Dedifferentiated amniotic fluid mesenchymal stem cell (primary cell): ENCODE results near the gene PPP1R12C.
"Not testable (repeated sequence)": the region's sequence is repeated elsewhere in the genome, so short reads cannot be mapped to it uniquely, and the experiment has no call there.

Experiments
- DNase-seq: peaks from one replicate; pipeline ENCODE4 v3.0.0-alpha.2; 2016; ENCODE audit errors: extremely low spot score

PPP1R12C gene

DNA sequence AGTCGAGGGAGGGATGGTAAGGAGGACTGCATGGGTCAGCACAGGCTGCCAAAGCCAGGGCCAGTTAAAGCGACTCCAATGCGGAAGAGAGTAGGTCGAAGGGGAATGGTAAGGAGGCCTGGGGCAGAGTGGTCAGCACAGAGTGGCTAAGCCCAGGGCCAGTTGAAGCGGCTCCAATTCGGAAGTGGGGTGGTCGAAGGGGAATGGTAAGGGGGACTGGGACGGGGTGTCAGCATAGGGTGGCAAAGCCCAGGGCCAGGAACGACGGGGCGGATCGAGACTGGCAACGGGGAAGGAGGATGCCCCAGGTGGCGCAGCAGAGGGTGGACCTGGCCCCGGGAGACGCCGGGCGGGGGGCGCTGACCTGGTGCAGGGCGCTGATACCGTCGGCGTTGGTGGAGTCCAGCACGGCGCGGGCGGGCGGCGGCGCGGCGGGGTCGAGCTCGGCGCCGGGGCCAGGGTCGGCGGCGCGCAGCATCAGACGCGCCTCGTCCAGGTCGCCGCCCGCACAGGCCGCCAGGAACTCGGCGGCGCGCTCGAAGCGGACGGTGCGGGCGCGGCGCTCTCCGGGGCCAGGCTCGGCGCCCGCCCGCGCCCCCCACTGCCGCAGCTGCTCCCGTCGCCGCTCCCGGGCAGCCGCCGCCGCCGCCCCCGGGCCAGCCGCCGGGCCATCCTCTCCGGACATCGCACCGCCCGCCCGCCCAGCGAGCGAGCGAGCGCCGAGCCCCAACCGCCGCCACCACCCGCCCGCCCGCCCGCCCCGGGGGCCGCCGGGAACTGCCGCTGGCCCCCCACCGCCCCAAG lies at the start of gene PPP1R12C:
TSS of gene PPP1R12C (minus strand) at position 779 of the 804 bp plus-strand sequence. CDS start at position 685, 94 bp downstream.
- DNase-seq = no peak

DNA sequence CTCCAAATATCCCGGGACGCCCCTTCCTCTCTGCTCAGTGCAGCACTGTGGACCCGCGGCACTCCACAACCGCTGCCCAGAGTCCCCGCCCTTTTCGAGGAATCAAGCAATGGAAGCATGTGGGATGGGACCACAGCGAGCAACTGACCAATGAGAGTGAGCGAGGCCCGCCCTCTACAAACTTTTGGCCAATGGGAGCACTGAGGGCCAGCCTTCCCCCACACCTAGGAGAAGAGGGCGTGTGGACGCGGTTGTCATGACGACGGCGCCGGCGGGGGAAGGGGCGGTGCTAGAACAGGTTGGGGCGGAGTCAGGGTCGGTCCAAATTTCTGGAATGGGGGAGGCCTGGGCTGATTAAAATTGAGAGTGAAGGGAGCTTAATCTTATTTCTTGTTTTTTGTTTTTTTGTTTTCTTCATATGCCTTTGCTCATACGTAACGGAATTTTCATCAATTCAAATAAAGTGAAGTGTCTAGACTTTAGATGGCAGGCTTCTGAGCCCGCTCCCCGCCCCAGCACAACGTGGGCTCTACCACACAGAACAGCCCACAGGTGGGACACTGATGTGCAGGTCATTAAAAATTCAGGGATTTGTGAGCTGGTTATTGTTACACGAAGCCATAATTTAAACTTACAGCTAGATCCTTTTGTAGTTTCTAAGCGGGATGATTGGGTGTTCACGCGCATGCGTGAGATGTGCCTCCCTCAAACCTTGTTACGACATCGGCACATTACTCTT lies 49.3 kb upstream of the PPP1R12C start, which contains the start of gene DNAAF3:
TSS of gene DNAAF3 (minus strand) at position 84 of the 739 bp plus-strand sequence. CDS start 200 bp downstream, outside the sequence.
- peak; percentile 91 for DNase-seq

DNA sequence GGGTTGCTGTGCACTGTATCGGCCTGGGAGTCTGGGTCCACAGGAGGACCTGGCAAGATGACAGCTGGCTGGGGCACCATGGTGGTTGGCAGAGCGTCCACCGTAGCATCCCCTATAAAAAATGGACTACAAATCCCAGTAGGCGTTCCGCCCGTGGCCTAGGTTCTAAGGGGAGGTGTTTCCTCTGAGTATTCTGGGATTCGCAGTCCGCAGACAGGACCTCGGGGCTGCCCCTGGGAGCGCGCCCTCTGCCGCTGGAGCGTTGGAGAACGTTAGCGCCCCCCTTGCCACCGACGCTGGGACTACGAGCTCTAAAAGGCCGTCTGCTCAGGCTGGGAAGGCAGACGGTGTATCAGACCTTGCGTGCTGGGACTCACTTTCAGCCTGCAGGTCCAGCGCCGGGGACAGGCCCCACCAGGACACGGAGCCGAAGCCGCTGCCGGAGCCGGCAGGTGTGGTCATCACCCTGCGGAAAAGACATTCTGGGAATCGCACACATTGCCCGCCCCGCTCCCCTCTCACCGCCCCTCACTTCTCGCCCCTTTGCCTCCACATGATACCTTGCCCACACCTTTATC lies 48.6 kb upstream of the PPP1R12C start:
- no peak for DNase-seq

DNA sequence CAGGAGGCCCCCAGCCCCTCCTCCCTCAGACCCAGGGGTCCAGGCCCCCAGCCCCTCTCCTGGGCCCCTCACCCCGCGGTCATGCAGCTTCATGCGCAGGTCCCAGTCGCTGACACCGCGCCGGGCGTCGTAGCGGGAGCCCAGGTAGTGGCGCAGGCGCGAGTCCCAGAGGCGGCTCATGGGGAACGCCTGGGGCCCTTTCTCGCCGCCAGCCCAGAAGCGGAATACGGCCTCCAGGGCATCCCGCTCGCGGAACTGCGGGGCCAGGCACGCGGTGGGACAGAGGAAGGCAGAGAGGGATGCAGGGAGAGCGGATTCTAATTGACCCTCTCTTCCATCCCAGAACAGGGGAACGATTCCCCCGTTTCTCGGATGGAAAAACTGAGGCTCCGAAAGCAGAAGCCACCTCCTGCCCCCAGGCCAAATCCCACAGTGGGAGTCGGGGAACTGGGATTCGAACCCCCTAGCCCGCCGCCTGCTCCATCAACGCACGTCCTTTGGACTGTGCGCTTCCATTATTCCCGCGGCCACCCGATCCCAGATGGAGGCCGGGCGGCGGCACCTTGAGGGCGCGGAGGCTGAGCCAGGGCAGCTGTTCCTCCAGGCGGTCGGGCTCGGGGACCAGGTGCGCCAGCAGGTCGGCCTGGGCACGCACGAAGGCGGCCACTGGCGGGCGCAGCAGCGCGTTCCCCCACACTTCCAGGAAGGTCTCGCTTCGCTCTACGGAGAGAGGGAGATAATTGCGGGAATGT lies 44.3 kb upstream of the PPP1R12C start:
- DNase-seq = no peak

DNA sequence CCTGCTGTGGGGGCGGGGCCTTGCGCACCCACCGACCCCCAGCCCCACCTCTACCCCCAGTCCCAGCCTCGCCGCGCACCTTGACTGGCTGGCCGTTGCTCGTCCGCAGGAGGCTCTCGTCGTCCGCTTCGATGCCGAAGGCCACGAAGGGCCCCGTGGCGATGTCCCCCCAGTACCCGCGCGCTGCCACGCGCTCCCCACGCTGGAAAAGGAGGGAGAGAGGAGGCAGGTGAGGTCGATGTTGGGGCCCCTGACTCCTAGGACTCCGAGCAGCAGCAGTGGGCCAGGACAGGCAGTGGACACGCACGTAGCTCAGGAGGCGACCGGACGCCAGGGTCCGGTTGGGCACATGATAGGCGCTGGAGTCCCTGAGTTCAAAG lies 43.5 kb upstream of the PPP1R12C start:
- no peak for DNase-seq

DNA sequence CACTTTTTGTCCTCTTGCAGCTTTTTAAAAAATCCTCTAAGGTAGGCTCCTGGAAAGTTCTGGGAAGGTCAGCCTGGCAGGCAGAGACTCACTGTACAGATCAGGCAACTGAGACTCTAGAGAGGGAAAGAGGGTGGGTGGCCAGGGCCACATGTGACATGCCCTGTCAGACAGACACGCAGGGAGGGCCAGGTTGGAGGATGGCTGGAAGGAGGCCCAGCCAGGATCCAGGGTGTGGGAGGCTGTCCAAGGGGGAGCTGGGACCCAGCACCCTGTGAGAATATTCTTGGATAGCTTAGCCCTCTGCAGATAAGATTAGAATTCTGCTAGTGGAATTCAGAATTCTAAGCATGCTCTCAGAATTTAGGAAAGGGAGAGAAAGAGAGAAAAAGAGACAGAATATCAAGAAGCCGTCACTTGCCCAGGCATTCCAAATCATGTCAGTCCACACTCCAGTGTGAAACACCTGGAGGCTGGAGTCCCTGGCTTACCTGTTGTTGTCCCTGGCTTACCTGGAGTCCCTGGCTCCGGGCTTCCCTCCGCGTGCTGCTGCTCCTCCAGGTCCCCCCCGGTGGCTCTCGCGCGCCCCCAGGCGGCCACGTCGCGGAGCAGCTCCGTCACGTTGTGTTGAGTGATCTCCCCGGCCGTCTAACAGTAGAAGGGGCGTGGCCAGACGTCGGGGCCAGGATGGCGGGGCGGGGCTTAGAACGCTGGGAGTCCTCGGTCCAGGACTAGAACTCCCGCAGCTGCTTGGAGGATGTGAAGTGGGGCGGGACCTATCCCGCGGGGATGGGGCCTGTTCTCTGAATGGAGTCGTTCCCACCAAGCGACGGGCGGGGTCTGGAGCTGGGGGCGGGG lies 42.9 kb upstream of the PPP1R12C start:
- peak; percentile 38 for DNase-seq

DNA sequence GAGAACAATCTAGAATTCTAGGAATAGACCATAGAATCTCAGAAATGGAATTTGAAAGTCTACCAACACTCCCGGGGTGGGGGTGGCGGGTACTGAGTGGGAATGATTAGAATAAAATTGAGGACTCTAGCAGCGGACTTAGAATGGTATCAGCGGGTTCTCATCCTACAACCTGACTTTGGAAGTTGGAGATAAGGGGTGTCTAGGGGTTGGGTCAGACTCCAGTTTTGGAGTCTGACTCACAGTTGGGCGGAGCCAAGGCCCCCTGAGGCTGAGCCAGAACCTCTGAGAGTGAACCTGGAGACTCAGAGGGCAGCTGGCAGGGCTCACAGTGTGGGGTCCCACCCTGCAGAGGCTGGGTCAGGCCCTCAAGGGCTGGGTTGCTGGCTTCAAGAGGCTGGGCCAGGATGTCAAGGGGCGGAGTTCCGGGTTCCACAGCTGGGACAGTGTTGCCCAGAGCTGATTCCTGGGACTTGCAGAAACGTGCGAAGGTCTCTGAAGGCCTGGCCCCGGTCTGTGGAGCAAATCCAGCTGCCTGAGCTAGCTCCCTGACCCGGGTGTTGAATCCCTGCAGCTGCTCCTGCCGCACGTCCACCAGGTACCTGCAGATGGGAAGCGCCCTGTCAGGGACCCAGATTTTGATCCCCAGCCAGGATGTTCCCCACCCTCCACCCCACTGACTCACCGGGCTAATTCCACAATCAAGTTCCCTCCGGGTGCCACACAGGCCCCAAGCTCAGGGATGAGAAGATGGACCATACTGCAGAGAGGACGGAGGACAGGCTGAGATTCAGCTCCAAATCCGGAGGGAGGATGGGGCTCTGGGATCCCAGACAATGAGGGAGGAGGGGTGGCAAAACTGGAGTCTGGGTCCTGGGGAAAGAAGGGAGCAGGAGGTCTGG lies 41.7 kb upstream of the PPP1R12C start:
- DNase-seq = no peak

DNA sequence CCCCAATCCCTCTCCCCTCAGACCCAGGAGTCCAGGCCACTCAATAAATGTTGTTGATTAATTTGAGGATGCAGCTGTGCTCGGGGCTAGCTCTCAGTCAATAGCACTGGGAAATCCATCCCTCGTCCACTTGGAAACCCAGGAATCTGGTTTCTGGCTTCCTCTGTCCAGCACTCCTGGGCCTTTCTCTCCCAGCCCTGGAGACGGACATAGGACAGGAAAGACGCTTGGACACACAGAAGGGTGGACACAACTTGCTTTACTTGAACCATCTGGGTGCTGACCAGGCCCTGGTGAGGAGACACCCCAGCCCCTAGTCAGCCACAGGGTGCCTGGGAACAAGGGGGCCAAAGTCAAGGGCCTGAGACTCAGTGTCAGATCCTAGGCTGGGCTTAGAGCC lies 41.0 kb upstream of the PPP1R12C start:
- DNase-seq = no peak

DNA sequence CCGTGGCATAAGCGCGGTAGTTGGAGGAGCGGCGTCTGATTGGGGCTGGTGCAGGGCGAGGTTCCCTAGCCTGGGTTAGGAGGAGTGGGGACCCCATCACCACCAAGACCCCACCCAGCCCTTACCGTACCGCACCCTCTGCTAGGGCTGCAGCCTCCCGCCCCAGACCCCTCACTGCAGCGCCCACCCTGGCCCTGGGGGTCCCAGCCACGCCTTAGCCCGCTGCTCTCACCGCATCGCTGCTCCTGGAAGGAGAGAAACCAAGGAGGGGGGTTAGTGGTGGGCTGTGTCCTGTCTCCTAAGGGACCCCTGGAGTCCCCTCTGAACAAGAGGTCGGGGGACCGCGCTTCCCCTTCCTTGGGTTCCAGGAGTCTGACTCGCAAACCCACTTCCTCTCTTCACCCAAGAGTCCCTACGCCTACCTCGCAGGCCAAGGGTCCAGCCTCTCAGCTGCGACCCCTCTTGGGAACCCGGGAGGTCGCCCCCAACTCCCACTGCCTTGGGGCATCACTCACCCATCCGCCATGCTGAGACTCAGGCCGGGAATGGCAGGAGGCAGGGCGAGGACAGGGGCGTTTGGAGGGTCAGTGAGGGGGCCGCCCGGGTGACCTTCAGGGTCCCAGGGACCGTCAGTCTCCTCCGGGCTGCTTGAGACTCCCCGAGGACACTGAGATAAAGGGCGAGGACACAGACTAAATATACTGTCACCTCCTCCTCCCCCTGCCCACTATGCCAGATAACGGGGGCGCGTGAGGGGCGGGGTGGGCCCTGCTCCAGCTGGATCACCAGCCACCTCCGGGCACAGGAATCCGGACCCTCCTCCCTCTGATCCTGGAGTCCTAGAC lies 39.8 kb upstream of the PPP1R12C start, which contains the start of gene TNNI3:
TSS of gene TNNI3 (minus strand) at position 669 of the 845 bp plus-strand sequence. CDS start at position 526, 143 bp downstream.
- no peak for DNase-seq

DNA sequence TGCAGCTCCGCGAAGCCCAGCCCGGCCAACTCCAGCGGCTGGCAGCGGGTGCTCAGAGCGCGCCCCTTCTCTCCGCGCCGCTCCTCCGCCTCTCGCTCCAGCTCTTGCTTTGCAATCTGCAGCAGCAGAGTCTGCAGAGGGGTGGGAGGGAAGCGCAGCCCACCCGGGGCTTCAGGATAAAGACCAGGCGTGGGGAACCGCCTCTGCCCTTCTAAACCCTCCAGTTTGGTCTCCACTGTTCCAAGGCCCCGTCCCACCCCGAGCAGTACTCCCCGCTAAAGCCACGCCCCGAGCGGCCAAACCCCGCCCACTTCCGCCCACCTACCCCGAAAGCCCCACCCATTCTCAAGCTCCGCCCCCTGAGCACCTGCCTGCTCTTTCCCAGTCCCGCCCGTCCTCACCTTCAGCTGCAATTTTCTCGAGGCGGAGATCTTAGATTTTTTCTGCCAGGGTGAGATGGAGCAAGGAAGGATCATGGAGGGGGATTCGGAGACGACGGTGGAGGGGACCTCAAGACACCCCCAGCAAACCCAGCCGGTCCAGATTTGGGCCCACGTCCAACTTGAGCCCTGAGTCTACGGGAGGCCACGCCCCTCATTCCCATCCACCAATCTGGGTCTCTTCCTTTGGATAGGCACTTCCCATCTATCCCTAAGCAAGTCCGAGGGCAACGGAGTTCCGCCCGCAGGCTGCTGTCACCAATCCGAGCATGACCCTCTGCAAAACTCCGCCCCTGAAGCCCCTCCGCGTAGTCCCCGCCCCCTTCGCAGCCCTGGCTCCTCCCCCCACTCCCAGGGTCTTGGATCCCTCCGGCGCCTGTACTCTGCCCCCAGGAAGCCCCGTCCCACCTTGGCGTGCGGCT lies 39.0 kb upstream of the PPP1R12C start:
- no peak for DNase-seq

DNA sequence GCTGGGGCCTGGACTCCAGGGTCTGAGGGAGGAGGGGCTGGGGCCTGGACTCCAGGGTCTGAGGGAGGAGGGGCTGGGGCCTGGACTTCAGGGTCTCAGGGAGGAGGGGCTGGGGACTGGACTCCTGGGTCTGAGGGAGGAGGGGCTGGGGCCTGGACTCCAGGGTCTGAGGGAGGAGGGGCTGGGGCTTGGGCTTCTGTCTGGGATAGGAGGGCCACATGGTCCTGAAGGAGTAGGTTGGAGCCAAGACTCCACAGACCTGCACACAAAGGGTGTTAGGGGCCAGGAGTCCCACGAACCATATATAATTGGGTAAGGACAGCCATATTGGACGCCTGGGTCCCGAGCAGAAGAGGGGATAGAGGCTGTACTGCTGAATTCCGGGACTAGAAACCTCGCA lies 38.3 kb upstream of the PPP1R12C start:
- DNase-seq = not testable (repeated sequence)

DNA sequence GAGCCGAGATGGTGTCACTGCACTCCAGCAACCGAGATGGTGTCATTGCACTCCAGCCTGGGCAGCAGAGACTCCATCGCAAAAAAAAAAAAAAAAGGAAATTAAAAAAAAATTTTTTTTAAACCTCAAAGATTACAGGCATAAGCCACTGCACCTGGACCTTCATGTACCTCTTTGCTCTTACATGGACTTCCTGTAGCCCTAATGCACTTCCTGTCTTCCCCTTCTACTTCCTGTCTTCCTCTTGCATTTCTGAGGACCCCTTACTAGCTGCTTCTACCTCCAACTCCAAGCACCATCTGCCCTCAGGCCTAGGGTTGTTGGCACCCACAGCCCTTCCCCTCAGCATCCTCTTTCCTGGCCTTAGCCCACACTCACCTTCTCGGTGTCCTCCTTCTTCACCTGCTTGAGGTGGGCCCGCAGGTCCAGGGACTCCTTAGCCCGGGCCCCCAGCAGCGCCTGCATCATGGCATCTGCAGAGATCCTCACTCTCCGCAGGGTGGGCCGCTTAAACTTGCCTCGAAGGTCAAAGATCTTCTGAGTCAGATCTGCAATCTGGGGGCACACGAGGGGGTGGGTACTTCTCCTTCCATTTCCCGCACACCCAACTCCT lies 36.3 kb upstream of the PPP1R12C start:
- no peak for DNase-seq

DNA sequence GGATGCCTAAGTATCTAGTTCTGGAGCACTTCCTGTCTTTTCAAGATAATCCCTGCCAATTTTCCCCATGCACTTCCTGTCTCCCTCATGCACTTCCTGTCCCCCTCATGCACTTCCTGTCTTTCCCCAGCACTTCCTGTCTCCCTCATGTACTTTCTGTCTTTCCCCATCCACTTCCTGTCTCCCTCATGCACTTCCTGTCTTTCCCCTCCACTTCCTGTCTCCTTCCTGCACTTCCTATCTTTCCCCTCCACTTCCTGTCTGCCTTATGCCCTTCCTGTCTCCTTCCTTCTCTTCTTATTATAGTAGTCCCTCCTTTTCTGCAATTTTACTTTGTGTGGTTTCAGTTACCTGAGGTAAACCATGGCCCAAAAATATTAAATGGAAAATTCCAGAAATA lies 34.6 kb upstream of the PPP1R12C start:
- no peak for DNase-seq

DNA sequence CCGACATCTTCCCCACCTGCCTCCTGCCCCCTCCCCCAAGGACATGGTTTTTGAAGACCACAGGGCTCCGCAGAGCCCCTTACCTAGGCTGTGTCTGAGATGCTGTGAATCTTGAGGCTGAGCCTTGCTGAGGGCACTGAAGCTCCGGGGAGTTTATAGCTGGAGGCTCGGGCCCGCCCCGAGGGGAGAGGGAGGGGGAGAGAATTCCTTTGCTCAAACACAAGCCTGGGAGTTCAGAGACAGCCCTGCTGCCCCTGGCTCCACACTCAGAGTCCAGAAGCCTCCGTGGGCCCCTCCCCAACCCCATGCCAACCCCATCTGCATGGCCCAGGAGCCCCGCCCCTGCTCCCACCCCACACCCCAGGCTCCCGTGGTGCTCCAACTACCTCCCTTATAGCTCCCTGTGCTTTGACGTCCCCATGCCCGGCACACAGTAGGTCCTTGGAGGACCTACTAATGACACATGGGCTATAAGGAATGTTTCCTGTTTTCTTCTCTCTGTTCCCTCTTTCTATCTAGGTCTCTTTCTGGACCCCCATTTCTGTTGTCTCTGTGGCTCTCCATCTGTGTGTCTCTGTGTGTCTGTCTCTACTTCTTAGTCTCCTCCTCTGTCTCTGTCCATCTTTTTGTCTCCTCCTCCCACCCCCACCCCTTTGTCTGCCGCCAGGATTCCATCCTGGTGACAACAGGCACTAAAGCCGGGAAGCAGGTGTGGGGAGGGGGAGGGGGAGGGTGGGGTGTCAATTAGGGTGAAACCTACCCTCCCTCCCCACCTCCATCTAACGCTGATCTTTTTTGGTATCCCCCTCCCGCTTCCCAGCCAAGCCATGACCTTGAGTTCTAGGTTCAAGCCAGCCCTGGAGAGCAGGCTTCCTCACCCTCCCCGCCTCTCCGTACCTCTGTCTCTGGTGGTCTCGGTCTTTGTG lies 31.9 kb upstream of the PPP1R12C start, which contains the start of gene TNNT1:
TSS of gene TNNT1 (minus strand) at position 129 of the 926 bp plus-strand sequence. CDS start 2,049 bp downstream, outside the sequence.
- no peak for DNase-seq

DNA sequence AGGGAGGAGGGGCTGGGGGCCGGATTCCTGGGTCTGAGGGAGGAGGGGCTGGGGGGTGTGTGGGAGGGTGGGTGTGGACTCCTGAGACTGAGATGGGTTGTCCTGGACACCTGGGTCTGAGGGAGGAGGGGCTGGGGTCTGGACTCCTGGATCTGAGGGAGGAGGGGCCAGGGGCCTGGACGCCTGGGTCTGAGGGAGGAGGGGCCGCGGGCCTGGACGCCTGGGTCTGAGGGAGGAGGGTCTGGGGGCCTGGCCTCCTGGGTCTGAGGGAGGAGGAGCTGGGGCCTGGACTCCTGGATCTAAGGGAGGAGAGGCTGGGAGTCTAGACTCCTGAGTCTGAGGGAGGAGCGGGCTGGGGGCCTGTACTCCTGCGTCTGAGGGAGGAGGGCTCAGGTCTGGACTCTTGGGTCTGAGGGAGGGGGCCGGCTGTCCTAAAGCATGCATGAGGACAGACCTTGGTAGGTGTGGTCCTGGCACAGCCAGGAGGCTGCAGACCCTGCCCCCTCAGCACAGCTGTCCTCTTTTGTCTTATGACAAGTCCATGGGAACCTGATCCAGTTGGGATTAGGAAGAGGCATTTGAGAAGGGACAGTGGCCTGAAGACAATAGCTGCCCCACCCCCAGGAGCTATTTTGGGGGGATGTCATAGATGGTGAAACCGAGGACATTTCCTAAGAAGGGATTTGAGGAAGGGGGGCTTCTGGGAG lies 30.3 kb upstream of the PPP1R12C start:
- no peak for DNase-seq
